HepG2 (cell line): ENCODE results near the gene SYT7.

ENCODE experiments used
- CTCF ChIP-seq: sonication (generic); formaldehyde crosslinking; IDR thresholded peaks from 2 replicates; pipeline ENCODE4 v1.5.0; 2020; ENCODE audit warnings: mild to moderate bottlenecking, missing genetic modification reagents, moderate library complexity
- HMG20B ChIP-seq: conservative IDR thresholded peaks from 2 replicates; pipeline ENCODE4 v1.6.1; 2016; ENCODE audit warnings: missing genetic modification reagents, missing compliant biosample characterization
- MIER2 ChIP-seq: IDR thresholded peaks from 2 replicates; pipeline ENCODE4 v1.6.1; 2016; ENCODE audit warnings: missing biosample characterization, missing genetic modification reagents
- PHB2 ChIP-seq: fragments of 450-650 bp; IDR thresholded peaks from 2 replicates; pipeline ENCODE4 v1.6.1; 2018; ENCODE audit not compliant: partially characterized antibody
- POLR2AphosphoS2 ChIP-seq: IDR thresholded peaks from 2 replicates; pipeline ENCODE4 v1.6.1; 2011; ENCODE audit warnings: low read depth, low read length, improper control_type of control experiment
- SOX5 ChIP-seq: IDR thresholded peaks from 2 replicates; pipeline ENCODE4 v1.6.1; 2016; ENCODE audit warnings: borderline replicate concordance
- TAF1 ChIP-seq: sonication (generic); formaldehyde crosslinking; IDR thresholded peaks from 2 replicates; pipeline ENCODE4 v1.4.0; 2020; ENCODE audit warnings: missing genetic modification reagents
- YY1 ChIP-seq: IDR thresholded peaks from 2 replicates; pipeline ENCODE4 v1.6.1; 2011; ENCODE audit warnings: low read length, low read depth, moderate library complexity, mild to moderate bottlenecking; ENCODE audit not compliant: insufficient read depth, insufficient replicate concordance
- ZBTB20 ChIP-seq: sonication (generic); formaldehyde crosslinking; IDR thresholded peaks from 2 replicates; pipeline ENCODE4 v1.8.1; 2023; ENCODE audit warnings: missing genetic modification reagents, low read depth, mild to moderate bottlenecking, borderline replicate concordance
- ZNF7 ChIP-seq: IDR thresholded peaks from 2 replicates; pipeline ENCODE4 v1.6.1; 2016; ENCODE audit warnings: missing biosample characterization, missing genetic modification reagents
- TF ChIP-seq, protein P1 (sequence below): sonication (generic); formaldehyde crosslinking; IDR thresholded peaks from 2 replicates; pipeline ENCODE4 v1.4.0; 2020; ENCODE audit warnings: missing genetic modification reagents

DNA sequence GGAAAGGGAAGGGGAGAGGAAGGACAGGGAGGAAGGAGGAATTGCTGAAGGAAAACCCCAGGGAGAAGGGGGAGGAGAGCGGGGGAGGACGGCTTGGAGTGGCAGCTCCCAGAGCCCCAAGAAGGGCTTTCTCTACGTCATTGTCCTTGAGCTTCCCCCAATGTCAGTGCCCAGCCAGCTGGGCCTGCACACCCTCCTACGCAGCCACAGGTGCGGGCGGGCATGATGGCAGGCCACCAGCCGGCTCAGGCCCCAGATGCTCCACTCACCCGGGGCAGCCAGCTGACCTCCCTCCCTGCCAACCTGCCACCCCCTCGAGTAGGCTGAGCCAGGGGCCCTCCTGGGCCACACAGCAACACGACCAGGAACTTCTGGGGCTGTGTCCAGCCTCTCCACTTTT lies 11.2 kb downstream of the SYT7 start:
- TF ChIP-seq, protein P1, sequence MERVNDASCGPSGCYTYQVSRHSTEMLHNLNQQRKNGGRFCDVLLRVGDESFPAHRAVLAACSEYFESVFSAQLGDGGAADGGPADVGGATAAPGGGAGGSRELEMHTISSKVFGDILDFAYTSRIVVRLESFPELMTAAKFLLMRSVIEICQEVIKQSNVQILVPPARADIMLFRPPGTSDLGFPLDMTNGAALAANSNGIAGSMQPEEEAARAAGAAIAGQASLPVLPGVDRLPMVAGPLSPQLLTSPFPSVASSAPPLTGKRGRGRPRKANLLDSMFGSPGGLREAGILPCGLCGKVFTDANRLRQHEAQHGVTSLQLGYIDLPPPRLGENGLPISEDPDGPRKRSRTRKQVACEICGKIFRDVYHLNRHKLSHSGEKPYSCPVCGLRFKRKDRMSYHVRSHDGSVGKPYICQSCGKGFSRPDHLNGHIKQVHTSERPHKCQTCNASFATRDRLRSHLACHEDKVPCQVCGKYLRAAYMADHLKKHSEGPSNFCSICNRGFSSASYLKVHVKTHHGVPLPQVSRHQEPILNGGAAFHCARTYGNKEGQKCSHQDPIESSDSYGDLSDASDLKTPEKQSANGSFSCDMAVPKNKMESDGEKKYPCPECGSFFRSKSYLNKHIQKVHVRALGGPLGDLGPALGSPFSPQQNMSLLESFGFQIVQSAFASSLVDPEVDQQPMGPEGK (CRISPR knock-in tag), result no peak
- TF ChIP-seq ZBTB20 (no peak), HMG20B (CRISPR knock-in tag) (no peak), PHB2 (no peak), CTCF (CRISPR knock-in tag) (no peak), YY1 (no peak), MIER2 (CRISPR knock-in tag) (no peak), ZNF7 (CRISPR knock-in tag) (no peak), POLR2AphosphoS2 (no peak), SOX5 (CRISPR knock-in tag) (no peak), TAF1 (CRISPR knock-in tag) (no peak)
